ENCODE measurements around the gene ZNF502.

ZNF502 gene

GRCh38 chr3:44764248-44764647 lies 51.8 kb downstream of the ZNF502 start:
- TF ChIP-seq CTCF (IDR thresholded peaks at IDR 0.05; ENCODE audit: insufficient read depth, missing control alignments), result no peak
- DNase-seq (ENCODE audit: insufficient read length, low spot score) (no peak), FAIRE-seq (no peak)

- TF ChIP-seq CTCF (IDR thresholded peaks at IDR 0.05; ENCODE audit: insufficient read depth, missing control alignments), result no peak
- no peak for DNase-seq (ENCODE audit: insufficient read length, low spot score)
- FAIRE-seq, result no peak
These were observed 59.1 kb downstream of the ZNF502 start for GRCh38 chr3:44771424-44772098.

GRCh38 chr3:44772099-44772442 lies 59.6 kb downstream of the ZNF502 start:
- DNase-seq (ENCODE audit: insufficient read length, low spot score) (no peak), FAIRE-seq (no peak)
- TF ChIP-seq CTCF (IDR thresholded peaks at IDR 0.05; ENCODE audit: insufficient read depth, missing control alignments), result no peak

Measured in D721Med (cell line).